HG02642 (cell line): ENCODE measurements around the gene PFN4.
"Not testable (repeated sequence)": the region's sequence is repeated elsewhere in the genome, so short reads cannot be mapped to it uniquely, and the experiment has no call there.

Experiments
- ATAC-seq: cut with Tn5 transposase; IDR thresholded peaks from one replicate; pipeline ENCODE4 v1.9.1; 2021; ENCODE audit warnings: mild to moderate bottlenecking; ENCODE audit not compliant: unreplicated experiment, poor library complexity

The PFN4 gene

GRCh38 chr2:24115057-24115456 lies 8.1 kb downstream of the PFN4 start:
- ATAC-seq, result no peak

GRCh38 chr2:24111407-24111901 lies 11.7 kb downstream of the PFN4 start:
- ATAC-seq, result no peak

DNA sequence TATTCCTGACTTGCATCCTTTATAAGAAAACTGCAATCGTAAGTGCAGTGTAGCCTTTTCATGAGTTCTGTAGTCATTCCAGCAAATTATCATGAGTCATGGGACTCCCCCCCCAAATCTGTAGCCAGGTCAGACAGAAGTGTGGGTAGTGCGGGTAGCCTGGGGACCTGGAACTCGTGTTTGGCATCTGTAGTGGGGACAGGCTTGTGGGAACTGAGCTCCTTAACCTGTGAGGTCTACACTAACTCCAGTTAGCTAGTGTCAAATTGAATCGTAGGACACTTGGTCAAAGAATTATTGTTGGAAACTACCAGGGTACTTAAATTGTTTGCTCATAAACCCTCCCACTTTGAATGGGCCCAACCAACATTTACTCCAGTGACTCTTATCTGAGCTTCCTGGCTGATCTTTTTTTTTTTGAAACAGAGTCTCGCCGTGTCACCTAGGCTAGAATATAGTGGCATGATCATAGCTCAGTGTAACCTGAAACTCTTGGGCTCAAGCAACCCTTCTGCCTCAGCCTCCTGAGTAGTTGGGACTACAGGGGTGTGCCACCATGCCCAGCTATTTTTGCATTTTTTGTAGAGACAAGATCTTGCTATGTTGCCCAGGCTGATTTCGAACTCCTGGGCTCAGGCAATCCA lies 12.4 kb downstream of the PFN4 start:
- ATAC-seq, result no peak

GRCh38 chr2:24109431-24109830 lies 13.7 kb downstream of the PFN4 start:
- not testable (repeated sequence) for ATAC-seq

DNA sequence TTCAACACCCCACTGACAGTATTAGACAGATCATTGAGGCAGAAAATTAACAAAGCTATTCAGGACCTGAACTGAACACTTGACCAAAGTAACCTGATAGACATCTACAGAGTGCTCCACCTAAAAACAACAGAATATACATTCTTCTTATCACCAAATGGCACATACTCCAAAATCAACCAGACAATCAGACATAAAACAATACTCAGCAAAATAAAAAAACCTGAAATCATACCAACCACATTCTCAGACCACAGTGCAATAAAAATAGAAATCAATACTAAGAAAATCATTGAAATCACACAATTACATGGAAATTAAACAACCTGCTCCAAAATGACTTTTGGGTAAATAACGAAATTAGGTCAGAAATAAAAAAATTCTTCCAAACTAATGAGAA lies 15.8 kb downstream of the PFN4 start:
- ATAC-seq, result no peak

DNA sequence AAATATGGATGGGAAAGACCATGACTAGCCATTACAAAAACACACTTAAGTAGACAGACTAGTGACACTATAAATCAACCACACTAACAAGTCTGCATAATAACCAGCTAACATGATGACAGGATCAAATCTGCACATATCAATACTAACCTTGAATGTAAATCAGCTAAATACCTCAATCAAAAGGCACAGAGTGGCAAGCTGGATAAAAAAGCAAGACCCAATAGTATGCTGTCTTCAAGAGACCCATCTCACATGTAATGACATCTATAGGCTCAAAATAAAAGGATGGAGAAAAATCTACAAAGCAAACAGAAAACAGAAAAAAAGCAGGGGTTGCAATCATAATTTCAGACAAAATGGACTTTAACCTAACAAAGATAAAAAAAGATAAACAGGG lies 16.3 kb downstream of the PFN4 start:
- ATAC-seq, result no peak

DNA sequence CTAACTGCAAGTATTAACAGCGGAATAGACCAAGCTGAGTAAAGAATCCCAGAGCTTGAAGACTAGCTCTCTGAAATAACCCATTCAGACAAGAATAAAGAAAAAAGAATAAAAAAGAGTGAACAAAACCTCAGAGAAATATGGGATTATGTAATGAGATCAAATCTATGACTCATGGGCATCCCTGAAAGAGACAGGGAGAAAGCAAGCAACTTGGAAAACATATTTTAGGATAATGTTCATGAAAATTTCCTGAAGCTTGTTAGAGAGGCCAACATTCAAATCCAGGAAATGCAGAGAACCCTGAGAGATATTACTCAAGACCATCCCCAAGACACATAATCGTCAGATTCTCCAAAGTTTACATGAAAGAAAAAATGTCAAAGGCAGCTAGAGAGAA lies 17.3 kb downstream of the PFN4 start:
- no peak for ATAC-seq

DNA sequence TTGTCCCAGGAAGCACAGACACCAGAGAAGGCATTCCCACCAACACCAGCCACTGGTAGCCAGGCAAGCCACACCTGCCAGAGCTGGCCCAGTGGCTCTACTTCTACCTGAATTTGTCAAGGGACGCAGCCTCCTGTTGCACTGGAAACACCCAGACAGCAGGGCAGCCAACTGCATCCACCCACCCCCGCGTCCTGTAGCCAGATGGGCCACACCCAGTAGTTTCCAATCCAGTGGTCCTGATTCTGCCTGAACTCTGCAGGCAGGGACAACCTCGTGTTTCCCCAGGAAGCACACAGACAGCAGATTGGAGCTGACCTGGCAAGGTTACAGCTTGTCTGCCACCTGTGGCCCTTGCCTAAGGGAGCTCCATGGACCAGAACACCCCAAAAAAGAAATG lies 18.2 kb downstream of the PFN4 start:
- no peak for ATAC-seq

GRCh38 chr2:24104110-24104650 lies 19.0 kb downstream of the PFN4 start:
- no peak for ATAC-seq

DNA sequence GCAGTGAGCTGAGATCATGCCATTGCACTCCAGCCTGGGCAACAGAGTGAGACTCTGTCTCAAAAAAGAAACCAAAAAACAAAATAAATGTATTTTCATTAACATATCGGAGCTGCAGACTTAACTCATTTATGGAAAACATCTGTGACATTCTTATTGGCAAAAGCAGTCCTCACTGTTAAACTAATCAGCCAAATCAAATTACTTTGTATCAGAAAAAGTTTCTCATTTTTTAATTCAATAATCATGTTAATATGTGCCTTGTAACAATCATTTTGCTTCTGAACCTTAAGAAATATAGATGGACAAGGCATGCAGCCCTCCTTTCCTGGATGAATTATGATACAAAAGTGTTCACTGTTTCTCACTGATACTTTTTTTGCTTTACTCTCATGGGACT lies 20.5 kb downstream of the PFN4 start:
- no peak for ATAC-seq

- no peak for ATAC-seq
Observed at GRCh38 chr2:24101992-24102391, 21.1 kb downstream of the PFN4 start.

- not testable (repeated sequence) for ATAC-seq
Observed at GRCh38 chr2:24100732-24101131, 22.4 kb downstream of the PFN4 start.

DNA sequence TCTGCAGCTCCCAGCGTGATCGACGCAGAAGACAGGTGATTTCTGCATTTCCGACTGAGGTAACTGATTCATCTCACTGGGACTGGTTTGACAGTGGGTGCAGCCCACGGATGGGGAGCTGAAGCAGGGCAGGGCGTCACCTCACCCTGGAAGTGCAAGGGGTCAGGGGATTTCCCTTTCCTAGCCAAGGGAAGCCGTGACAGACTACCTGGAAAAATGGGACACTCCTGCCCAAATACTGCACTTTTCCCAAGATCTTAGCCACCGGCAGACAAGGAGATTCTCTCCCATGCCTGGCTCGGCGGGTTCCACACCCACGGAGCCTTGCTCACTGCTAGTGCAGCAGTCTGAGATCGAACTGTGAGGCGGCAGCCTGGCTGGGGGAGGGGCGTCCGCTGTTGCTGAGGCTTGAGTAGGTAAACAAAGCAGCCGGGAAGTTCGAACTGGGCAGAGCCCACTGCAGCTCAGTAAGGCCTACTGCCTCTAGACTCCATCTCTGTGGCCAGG lies 27.9 kb downstream of the PFN4 start:
- not testable (repeated sequence) for ATAC-seq

DNA sequence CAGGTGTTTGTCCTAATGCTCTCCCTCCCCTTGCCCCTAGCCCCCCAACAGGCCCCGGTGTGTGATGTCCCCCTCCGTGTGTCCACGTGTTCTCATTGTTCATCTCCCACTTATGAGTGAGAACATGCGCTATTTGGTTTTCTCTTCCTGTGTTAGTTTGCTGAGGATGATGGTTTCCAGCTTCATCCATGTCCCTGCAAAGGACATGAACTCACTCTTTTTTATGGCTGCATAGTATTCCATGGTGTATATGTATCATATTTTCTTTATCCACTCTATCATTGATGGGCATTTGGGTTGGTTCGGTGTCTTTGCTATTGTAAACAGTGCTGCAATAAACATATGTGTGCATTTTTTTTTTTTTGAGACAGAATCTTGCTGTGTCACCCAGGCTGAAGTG lies 29.9 kb downstream of the PFN4 start:
- ATAC-seq, result not testable (repeated sequence)

DNA sequence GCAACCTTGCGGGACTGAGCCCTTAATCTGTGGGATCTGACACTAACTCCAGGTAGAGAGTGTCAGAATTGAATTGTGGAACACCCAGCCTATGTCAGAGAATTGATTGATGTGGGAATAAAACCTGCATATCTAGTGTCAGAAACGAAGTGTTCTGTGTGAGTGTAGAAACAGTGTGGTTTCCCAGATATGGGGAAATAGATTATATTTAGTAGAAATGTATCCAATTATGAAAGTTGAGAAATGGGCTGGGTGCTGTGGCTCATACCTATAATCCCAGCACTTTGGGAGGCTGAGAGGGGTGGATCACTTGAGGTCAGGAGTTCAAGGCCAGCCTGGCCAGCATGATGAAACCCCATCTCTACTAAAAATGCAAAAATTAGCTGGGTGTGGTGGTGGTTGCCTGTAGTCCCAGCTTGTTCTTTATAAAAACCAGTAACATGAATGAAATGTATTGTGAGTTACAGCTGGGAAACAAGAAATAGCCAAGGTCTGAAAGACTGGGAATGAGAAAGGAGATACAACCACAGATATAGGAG lies 34.2 kb downstream of the PFN4 start:
- no peak for ATAC-seq

DNA sequence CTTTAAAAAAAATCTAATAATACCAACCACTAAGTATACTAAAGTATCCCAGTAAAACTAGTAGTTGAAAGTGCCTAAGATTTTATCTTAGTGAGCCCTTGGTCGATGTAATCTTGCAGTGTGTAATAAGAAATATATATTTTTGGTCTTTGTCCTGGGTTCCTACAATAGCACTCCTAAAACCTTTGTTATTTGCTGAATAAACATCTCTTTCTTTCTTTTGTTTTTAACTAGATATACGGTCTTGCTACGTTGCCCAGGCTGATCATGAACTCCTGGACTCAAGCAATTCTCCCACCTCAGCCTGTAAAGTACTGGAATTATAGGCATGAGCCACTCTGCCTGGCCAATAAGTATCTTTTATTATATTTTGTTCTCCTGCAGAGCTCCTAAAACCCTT lies 36.1 kb downstream of the PFN4 start:
- ATAC-seq, result no peak

GRCh38 chr2:24086241-24086640 lies 36.9 kb downstream of the PFN4 start:
- ATAC-seq, result no peak

DNA sequence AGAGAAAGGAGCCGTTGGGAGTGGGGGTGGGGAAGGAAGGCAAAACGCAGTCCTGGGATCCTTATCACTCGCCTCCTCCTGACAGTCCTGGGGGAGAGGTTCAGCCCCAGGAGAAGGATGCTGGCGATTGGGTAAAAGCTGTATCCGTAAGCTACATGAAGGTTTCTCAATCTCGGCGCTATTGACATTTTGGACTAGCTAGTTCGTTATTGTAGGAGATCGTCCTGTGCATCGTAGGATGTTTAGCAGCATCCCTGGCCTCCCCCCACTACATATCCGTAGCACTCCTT lies 38.0 kb downstream of the PFN4 start:
- ATAC-seq, result no peak

DNA sequence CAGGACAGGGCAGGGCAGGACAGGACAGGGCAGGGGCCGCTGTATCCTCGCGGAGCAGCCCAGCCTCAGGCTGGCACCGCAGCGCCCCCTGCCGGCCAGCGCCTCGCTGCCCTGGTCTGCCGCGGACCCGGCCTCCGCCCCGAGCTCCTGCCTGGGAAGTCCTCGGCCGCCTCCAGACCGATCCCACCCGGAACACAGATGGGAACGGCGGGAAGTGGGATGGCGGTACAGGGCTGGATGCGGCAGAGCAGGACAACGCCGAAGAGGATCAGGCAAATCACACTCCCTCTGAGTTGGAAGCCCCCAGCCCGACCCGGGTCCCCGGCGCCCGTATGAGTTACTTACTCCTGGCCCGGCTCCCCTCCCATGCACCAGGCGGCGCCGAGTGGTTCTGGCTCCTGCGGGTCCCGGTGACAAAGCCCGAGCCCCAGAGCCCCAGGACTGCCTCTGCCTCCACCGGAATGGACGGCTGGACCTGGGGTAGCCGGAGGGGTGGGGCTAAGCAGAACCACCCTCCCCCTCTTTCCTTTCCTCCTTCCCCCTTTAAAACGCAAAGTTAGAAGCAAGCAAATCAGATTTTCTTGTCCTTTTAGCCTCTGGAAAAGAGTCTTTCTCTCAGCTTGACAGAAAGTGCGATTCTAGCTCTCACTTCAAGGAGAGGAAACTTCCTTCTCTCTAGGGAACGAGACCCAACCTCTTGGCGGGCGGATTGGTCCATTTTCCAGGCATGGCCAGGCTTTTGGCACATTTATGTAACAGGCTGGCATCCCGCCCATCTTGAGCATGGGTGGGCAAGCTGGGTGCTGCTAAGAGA lies 38.5 kb downstream of the PFN4 start, which contains the start of gene TP53I3:
TSS of gene TP53I3 (minus strand) at position 449 of the 814 bp plus-strand sequence. CDS start 508 bp downstream, outside the sequence.
- ATAC-seq, result peak; percentile 87

DNA sequence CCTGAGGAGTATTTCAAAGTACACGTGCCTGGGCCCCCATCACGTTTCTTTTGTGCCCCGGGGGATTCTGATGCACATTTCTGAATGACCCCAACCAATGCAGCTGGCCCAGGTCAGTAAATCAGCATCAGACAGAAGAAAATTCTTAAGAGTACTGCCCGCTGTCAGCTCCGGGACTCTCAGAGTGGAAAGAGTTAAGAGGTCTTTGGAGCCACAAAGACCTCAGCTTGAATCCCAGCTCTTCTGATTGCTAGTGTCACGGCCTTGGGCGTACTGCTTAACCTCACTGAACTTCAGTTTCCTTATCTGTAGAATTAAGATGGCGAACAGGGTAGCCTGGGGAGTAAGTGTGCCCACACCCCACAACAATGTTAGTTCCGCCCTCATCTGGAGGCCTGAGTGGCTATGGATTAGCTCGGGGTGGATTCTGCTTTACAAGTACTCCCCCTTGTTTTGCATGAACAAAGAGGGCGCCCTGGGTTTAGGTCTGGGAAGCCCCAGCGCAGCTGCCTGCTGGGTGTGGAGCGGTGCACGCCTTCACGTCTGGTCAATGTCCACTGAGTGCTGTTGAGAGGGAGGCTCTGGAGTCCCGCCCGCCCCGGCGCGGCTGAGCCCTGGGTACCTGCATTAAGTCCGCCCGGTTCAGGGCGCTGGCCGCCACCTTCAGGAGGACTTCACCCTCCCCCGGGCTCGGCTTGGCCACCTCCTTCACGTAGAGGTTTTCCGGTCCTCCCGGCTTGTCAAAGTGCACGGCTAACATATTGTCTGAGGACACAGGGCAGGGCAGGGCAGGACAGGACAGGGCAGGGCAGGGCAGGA lies 39.4 kb downstream of the PFN4 start:
- ATAC-seq, result peak; percentile 76
